DMS114 treated with DMSO at 0.1 percent for 48 hours (cell line): ENCODE data around the gene CNOT4.

Experiments used
- DNase-seq: peaks from one replicate; lab custom pipeline; 2025; ENCODE audit not compliant: unreplicated experiment; lab: John Stamatoyannopoulos, UW

Gene CNOT4

GRCh38 chr7:135509839-135510591, at the start of gene CNOT4:
Gene CNOT4 (minus strand): TSS chr7:135510102. CDS start chr7:135438331, 71,771 bp downstream.
- peak; percentile 93 for DNase-seq

GRCh38 chr7:135558881-135559280, 49.0 kb upstream of the CNOT4 start:
- DNase-seq = no peak

GRCh38 chr7:135558337-135558767, 48.5 kb upstream of the CNOT4 start:
- peak; percentile 47 for DNase-seq

DNA sequence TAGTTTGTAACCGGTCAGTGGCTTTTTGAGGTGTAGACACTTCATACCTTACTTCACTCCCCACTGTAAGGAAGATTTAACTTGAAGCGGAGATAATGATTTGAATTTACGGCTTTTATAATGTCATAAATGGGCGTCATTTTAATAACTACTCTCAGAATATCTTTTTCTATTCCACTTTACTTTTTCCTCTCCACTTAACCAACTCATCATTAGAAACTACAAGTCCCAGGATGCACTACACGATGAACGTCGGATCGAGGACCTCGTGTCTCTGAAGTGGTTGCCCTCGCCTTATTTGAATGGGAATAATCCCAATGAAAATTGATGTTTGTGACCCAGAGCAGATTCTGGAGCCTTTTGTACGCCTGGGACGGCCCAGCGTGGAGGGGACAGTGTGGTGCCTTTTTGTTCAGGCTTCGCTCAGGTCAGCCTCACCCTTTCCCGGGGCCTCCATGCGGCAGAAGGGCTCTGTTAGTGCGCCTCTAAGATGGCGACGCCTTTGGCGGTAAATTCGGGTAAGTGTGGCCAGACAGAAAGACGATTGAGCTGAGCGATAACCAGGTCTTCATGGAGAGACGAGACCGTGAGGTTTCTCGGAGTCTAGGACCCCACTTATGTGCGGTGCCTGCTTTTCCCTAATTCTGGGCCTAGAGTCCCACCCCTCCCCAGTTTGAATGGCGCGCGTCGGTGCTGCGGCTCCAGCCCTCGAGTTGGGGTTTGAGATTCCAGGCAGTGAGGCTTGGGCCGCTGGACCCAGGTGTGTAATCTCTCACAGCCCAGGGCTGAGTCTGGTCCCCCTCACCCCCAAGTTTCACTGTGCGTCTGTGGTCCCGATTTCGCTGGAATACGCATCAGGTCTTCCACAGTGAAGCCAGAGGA, 47.8 kb upstream of the CNOT4 start, which contains the start of gene NUP205:
TSS of gene NUP205 (plus strand) at position 463 of the 882 bp plus-strand sequence. CDS start at position 491, 28 bp downstream.
- DNase-seq = peak; percentile 80

GRCh38 chr7:135553346-135553745, 43.4 kb upstream of the CNOT4 start:
- DNase-seq = no peak

GRCh38 chr7:135552148-135552547, 42.2 kb upstream of the CNOT4 start:
- DNase-seq = no peak

DNA sequence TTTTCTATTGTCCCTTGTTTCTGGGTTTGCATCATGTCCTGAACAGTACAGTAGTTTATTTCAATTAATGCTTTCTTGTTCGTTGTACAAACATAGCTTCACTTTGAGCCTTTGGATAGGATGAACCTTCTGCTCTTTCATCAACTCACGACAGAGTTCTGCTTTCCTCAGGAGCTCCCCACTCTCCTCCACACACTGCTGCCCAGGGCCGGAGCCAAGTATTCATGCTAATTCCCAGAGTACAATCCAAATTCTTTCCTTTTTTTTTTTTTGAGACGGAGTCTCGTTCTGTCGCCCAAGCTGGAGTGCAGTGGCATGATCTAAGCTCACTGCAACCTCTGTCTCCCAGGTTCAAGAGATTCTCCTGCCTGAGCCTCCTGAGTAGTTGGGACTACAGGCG, 40.3 kb upstream of the CNOT4 start:
- DNase-seq = no peak

GRCh38 chr7:135541029-135541428, 31.1 kb upstream of the CNOT4 start:
- DNase-seq = no peak

DNA sequence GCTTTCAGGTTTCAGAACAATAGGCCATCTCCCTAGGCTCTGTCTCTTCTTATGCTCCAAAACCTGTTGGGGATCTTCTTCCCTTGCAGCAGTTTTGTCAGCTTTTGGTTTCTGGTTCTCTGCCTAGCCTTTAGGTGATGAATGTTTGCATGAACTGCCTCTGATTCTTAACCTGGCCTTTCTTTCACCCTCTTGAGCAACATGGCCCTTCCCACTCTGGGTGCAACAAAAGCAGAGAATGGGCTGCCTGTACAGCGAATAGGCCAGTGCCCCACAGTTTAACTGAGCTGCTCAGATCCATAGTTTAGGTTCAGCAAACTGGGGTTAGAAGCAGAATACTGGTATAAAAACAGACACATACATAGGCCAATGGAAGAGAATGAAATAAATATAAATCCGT, 29.7 kb upstream of the CNOT4 start:
- DNase-seq = no peak

DNA sequence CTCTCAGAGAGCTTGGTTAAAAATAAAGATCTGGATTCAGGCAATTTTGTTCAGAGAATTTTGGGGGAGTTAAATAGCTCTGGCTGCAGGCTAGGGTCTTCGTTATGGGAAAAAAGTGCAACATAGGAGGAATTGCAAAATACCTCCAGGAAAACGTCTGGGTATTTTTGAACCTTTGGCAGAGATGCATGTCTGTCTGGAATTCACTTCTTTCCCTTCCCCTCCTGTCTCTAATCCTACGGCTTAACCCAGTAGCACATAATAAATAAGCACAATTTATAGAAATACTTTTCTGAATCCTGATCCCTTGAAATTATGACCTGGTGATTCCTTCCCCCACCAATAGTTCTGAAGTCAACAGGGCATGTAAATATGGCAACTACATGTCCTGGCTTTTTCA, 28.5 kb upstream of the CNOT4 start:
- DNase-seq = no peak

DNA sequence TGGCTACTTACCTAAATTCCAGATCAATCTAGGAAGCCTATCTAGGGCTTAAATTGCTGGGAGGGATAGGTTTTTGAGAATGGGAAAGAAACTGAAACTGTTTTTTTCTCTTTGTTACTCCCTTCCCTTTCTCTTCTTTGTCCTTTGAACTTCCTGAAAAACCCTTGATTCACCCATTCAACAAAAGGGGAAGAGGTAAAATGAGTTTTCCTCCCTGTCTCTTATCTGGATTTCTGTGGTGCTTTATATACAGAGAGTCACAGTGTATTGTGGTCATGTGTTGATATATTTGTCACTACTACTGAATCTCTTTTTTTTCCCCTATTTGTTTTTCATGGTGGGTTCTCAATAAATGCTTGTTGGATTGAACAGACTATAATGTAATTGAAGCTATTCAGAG, 28.0 kb upstream of the CNOT4 start:
- no peak for DNase-seq

- DNase-seq = no peak
These were observed 27.6 kb upstream of the CNOT4 start for GRCh38 chr7:135537453-135537852.

- DNase-seq = no peak
These were observed 26.2 kb upstream of the CNOT4 start for GRCh38 chr7:135536150-135536549.

DNA sequence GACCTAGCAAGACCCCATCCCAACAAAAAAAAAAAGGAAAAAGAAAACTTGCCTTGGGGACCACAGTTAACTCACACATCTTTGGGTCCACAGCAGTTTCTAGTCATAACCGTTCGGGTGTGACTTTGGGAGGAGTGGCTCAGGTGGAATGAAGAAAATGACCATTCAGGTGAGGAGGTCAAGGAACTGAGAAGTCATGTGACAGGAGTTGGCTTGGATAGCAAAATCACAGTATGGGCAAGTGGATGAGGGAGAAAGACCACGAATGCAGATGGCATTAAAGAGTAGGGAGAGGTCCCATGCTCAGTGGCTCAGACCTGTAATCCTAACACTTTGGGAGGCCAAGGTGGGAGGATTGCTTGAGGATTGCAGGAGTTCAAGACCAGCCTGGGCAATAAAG, 17.1 kb upstream of the CNOT4 start:
- DNase-seq = no peak

DNA sequence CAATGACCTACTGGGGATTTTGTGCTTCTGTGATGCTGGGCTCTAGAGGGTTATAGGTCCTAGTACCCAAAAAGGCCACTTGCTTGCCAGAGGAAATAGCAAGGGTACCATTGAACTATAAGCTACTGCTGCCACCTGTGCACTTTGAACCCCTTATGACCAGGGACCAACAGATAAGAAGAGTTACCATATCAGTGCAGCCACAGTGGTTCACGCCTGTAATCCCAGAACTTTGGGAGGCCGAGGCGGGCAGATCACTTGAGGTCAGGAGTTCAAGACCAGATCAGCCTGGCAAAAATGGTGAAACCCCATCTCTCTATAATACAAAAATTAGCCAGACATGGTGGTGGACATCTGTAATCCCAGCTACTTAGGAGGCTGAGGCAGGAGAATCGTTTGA, 15.5 kb upstream of the CNOT4 start:
- DNase-seq = no peak

DNA sequence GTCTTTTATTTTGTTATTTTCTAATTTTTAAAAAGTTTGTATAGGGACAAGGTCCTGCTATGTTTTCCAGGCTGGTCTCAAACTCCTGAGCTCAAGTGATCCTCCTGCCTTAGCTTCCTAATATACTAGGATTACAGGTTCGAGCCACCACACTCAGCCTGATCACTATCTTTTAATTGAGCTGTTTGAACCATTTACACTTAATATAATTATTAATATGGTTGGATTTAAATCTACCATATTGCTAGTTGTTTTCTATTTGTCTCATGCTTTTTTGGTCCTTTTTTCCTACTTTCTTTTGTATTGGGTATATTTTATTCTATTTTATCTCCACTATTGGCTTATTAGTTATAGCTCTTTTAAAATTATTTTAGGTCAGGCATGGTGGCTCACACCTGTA, 13.2 kb upstream of the CNOT4 start:
- DNase-seq = no peak

DNA sequence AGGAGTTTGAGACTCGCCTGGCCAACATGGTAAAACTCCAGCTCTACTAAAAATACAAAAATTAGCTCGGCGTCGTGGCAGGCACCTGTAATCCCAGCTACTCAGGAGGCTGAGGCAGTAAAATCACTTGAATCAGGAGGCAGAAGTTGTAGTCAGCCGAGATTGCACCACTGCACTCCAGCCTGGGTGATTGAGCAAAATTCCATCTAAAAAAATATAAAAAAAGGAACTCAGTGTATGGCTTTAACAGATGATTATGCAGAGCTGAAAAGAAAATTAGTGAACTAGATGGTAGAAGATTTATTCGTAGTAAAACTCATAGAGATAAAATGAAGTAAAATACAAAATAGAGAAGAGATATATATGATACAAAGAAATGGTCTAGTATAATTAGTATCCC, 12.6 kb upstream of the CNOT4 start:
- no peak for DNase-seq

GRCh38 chr7:135519871-135520270, 10.0 kb upstream of the CNOT4 start:
- DNase-seq = no peak

GRCh38 chr7:135519233-135519688, 9.4 kb upstream of the CNOT4 start:
- DNase-seq = no peak

GRCh38 chr7:135518748-135519147, 8.8 kb upstream of the CNOT4 start:
- no peak for DNase-seq

- DNase-seq = no peak
These were observed 7.2 kb upstream of the CNOT4 start for GRCh38 chr7:135517060-135517459.

- no peak for DNase-seq
These were observed 5.0 kb upstream of the CNOT4 start for GRCh38 chr7:135514856-135515255.
